HepG2 (cell line): ENCODE results near the gene GAL3ST1. TPM values are rescaled to one million over a fixed set of nuclear protein-coding genes. Genes with fewer than 3 reads are reported as not detected.

ENCODE experiments used
- ARID4A ChIP-seq: sonication (generic); formaldehyde crosslinking; IDR thresholded peaks from 2 replicates; pipeline ENCODE4 v1.5.0; 2020; ENCODE audit warnings: mild to moderate bottlenecking, missing genetic modification reagents, borderline replicate concordance
- ATAD3A ChIP-seq: sonication (generic); formaldehyde crosslinking; IDR thresholded peaks from 2 replicates; pipeline ENCODE4 v1.4.0; 2020; ENCODE audit warnings: missing genetic modification reagents
- ETV6 ChIP-seq: sonication (generic); formaldehyde crosslinking; conservative IDR thresholded peaks from 2 replicates; pipeline ENCODE4 v1.4.0; 2020; ENCODE audit warnings: missing genetic modification reagents
- HNRNPL ChIP-seq: fragments of 200-400 bp; formaldehyde crosslinking; IDR thresholded peaks from 2 replicates; pipeline ENCODE4 v1.6.1; 2017; ENCODE audit warnings: mild to moderate bottlenecking, low read depth, low read length
- MEIS2 ChIP-seq: sonication (generic); formaldehyde crosslinking; IDR thresholded peaks from 2 replicates; pipeline ENCODE4 v1.9.0; 2021; ENCODE audit warnings: mild to moderate bottlenecking, missing genetic modification reagents
- NFKBIZ ChIP-seq: IDR thresholded peaks from 2 replicates; pipeline ENCODE4 v1.6.1; 2018; ENCODE audit warnings: missing genetic modification reagents, missing compliant biosample characterization
- RBM39 ChIP-seq: fragments of 200-400 bp; formaldehyde crosslinking; IDR thresholded peaks from one replicate; pipeline ENCODE4 v1.6.1; 2018; ENCODE audit warnings: antibody characterized with exemption, mild to moderate bottlenecking, low read depth, low read length; ENCODE audit not compliant: poor library complexity, severe bottlenecking
- ZBTB2 ChIP-seq: sonication (generic); formaldehyde crosslinking; IDR thresholded peaks from 2 replicates; pipeline ENCODE4 v1.8.0; 2022; ENCODE audit warnings: low read depth, missing genetic modification reagents
- ZEB1 ChIP-seq: IDR thresholded peaks from 2 replicates; pipeline ENCODE4 v1.6.1; 2012; ENCODE audit warnings: mild to moderate bottlenecking, low read depth, inconsistent platforms; ENCODE audit not compliant: insufficient replicate concordance
- ZNF224 ChIP-seq: sonication (generic); formaldehyde crosslinking; IDR thresholded peaks from 2 replicates; pipeline ENCODE4 v1.5.0; 2020; ENCODE audit warnings: mild to moderate bottlenecking, missing genetic modification reagents
- ZUFSP ChIP-seq: sonication (generic); formaldehyde crosslinking; IDR thresholded peaks from 2 replicates; pipeline ENCODE4 v1.9.0; 2021; ENCODE audit warnings: missing genetic modification reagents, mild to moderate bottlenecking, borderline replicate concordance
- polyA plus RNA-seq, 8 experiments: library from polyadenylated mRNA; depleted of rRNA in 3 of 8; stranded (reverse) in 7 of 8; unstranded in 1 of 8; fragments of >200 nt; fragmentation: Illumina TruSeq in 4 of 8; extraction: Trizol in 4 of 8; gene quantifications; 2 replicates each; pipeline versions ENCODE4 v1.2.1 to v1.2.3, GENCODE V29; 2011 to 2016; ENCODE audit warnings: low read depth in 4 of 8, missing spikeins in 1 of 8, mixed read lengths in 1 of 8; ENCODE audit not compliant: insufficient read depth in 1 of 8
- total RNA-seq, 5 experiments: library from RNA; depleted of rRNA; stranded (reverse); fragments of >200 nt; fragmentation: Illumina TruSeq; extraction: Trizol; gene quantifications; 2 replicates each; pipeline ENCODE4 v1.2.3, GENCODE V29; 2016; ENCODE audit warnings: low read depth in 1 of 5
- TF ChIP-seq, protein P1 (sequence below): sonication (generic); formaldehyde crosslinking; IDR thresholded peaks from 2 replicates; pipeline ENCODE4 v1.4.0; 2020; ENCODE audit warnings: mild to moderate bottlenecking, missing genetic modification reagents
- TF ChIP-seq, protein P2 (sequence below): IDR thresholded peaks from 2 replicates; pipeline ENCODE4 v1.6.1; 2016; ENCODE audit warnings: low read depth, control low read depth
- TF ChIP-seq, protein P3 (sequence below): fragments of 450-650 bp; IDR thresholded peaks from 2 replicates; pipeline ENCODE4 v1.6.1; 2017

Gene GAL3ST1
- total and polyA plus RNA-seq, 2 of the 13 experiments (the other 11 are each of a cell fraction or from before 2014, with no cell fraction given): 4.4 to 14.7 TPM

- TF ChIP-seq, protein P1, sequence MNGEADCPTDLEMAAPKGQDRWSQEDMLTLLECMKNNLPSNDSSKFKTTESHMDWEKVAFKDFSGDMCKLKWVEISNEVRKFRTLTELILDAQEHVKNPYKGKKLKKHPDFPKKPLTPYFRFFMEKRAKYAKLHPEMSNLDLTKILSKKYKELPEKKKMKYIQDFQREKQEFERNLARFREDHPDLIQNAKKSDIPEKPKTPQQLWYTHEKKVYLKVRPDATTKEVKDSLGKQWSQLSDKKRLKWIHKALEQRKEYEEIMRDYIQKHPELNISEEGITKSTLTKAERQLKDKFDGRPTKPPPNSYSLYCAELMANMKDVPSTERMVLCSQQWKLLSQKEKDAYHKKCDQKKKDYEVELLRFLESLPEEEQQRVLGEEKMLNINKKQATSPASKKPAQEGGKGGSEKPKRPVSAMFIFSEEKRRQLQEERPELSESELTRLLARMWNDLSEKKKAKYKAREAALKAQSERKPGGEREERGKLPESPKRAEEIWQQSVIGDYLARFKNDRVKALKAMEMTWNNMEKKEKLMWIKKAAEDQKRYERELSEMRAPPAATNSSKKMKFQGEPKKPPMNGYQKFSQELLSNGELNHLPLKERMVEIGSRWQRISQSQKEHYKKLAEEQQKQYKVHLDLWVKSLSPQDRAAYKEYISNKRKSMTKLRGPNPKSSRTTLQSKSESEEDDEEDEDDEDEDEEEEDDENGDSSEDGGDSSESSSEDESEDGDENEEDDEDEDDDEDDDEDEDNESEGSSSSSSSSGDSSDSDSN (CRISPR knock-in tag): no peak
- TF ChIP-seq ZNF224 (CRISPR knock-in tag) (no peak), NFKBIZ (no peak), ZBTB2 (CRISPR knock-in tag) (no peak), MEIS2 (CRISPR knock-in tag) (no peak), RBM39 (no peak), ZEB1 (no peak), ARID4A (CRISPR knock-in tag) (0 out of 2 replicates have a peak, but pooled peaks have one; percentile 32), ETV6 (CRISPR knock-in tag) (no peak), ZUFSP (CRISPR knock-in tag) (no peak), HNRNPL (no peak), ATAD3A (CRISPR knock-in tag) (no peak)
- TF ChIP-seq, protein P2, sequence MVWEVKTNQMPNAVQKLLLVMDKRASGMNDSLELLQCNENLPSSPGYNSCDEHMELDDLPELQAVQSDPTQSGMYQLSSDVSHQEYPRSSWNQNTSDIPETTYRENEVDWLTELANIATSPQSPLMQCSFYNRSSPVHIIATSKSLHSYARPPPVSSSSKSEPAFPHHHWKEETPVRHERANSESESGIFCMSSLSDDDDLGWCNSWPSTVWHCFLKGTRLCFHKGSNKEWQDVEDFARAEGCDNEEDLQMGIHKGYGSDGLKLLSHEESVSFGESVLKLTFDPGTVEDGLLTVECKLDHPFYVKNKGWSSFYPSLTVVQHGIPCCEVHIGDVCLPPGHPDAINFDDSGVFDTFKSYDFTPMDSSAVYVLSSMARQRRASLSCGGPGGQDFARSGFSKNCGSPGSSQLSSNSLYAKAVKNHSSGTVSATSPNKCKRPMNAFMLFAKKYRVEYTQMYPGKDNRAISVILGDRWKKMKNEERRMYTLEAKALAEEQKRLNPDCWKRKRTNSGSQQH: no peak
- TF ChIP-seq, protein P3, sequence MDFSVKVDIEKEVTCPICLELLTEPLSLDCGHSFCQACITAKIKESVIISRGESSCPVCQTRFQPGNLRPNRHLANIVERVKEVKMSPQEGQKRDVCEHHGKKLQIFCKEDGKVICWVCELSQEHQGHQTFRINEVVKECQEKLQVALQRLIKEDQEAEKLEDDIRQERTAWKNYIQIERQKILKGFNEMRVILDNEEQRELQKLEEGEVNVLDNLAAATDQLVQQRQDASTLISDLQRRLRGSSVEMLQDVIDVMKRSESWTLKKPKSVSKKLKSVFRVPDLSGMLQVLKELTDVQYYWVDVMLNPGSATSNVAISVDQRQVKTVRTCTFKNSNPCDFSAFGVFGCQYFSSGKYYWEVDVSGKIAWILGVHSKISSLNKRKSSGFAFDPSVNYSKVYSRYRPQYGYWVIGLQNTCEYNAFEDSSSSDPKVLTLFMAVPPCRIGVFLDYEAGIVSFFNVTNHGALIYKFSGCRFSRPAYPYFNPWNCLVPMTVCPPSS: no peak
Measured at GRCh38 chr22:30559889-30560288, 14.6 kb downstream of the GAL3ST1 start (continued).
